H9 (cell line): ENCODE data around the gene NDUFV2. TPM values are rescaled to one million over a fixed set of nuclear protein-coding genes. Genes with fewer than 3 reads are reported as not detected.
A peak's percentile ranks its signal among the peaks of the same experiment; 100 is the strongest.

Experiments
- DNase-seq: peaks from one replicate; pipeline ENCODE4 v3.0.0-alpha.2; 2017
- H2AFZ ChIP-seq: one replicate; pipeline ENCODE4 v1.6.1; 2013; ENCODE audit warnings: mild to moderate bottlenecking, low read length, control low read depth, moderate library complexity
- H2AK5ac ChIP-seq: 2 replicates; pipeline ENCODE4 v1.6.1; 2013; ENCODE audit warnings: low read length, control low read depth, mixed read lengths; ENCODE audit not compliant: insufficient read length
- H2BK120ac ChIP-seq: one replicate; pipeline ENCODE4 v1.6.1; 2013; ENCODE audit warnings: low read depth, mild to moderate bottlenecking, low read length, control low read depth, inconsistent platforms; ENCODE audit not compliant: poor library complexity, severe bottlenecking
- H2BK12ac ChIP-seq: 2 replicates; pipeline ENCODE4 v1.6.1; 2013; ENCODE audit warnings: low read length, control low read depth, mixed read lengths, low read depth; ENCODE audit not compliant: insufficient read length
- H2BK15ac ChIP-seq: 2 replicates; pipeline ENCODE4 v1.6.1; 2013; ENCODE audit warnings: low read depth, low read length, control low read depth
- H2BK20ac ChIP-seq: one replicate; pipeline ENCODE4 v1.6.1; 2013; ENCODE audit warnings: low read depth, mild to moderate bottlenecking, low read length, control low read depth, inconsistent platforms; ENCODE audit not compliant: poor library complexity, severe bottlenecking
- H2BK5ac ChIP-seq: 2 replicates; pipeline ENCODE4 v1.6.1; 2013; ENCODE audit warnings: low read length, control low read depth, mixed read lengths; ENCODE audit not compliant: insufficient read length
- H3K14ac ChIP-seq: 2 replicates; pipeline ENCODE4 v1.6.1; 2013; ENCODE audit warnings: low read length, control low read depth; ENCODE audit not compliant: insufficient read depth
- H3K18ac ChIP-seq: 2 replicates; pipeline ENCODE4 v1.6.1; 2013; ENCODE audit warnings: low read depth, mild to moderate bottlenecking, mixed read lengths, low read length, control low read depth; ENCODE audit not compliant: insufficient read length
- H3K23ac ChIP-seq: 2 replicates; pipeline ENCODE4 v1.6.1; 2013; ENCODE audit warnings: low read length, control low read depth, mixed read lengths, low read depth; ENCODE audit not compliant: insufficient read length
- H3K23me2 ChIP-seq: 2 replicates; pipeline ENCODE4 v1.6.1; 2013; ENCODE audit warnings: low read depth, mild to moderate bottlenecking, mixed read lengths, low read length, control low read depth; ENCODE audit not compliant: insufficient read length, poor library complexity, severe bottlenecking
- H3K27ac ChIP-seq: 2 replicates; pipeline ENCODE4 v1.5.1; 2013; ENCODE audit warnings: low read length, control low read depth, mixed read lengths, low read depth; ENCODE audit not compliant: insufficient read length
- H3K27me3 ChIP-seq: 2 replicates; pipeline ENCODE4 v1.6.1; 2013; ENCODE audit warnings: low read length, control low read depth, inconsistent platforms; ENCODE audit not compliant: insufficient read depth
- H3K4ac ChIP-seq: 2 replicates; pipeline ENCODE4 v1.6.1; 2013; ENCODE audit warnings: low read depth, mild to moderate bottlenecking, control low read depth, inconsistent platforms, low read length, moderate library complexity
- H3K4me1 ChIP-seq: 2 replicates; pipeline ENCODE4 v1.6.1; 2013; ENCODE audit warnings: low read length, control low read depth, inconsistent platforms; ENCODE audit not compliant: insufficient read depth
- H3K4me2 ChIP-seq: 2 replicates; pipeline ENCODE4 v1.6.1; 2013; ENCODE audit warnings: low read length, control low read depth, mixed read lengths; ENCODE audit not compliant: insufficient read length, insufficient read depth
- H3K56ac ChIP-seq: 2 replicates; pipeline ENCODE4 v1.6.1; 2013; ENCODE audit warnings: low read depth, mild to moderate bottlenecking, mixed read lengths, low read length, control low read depth; ENCODE audit not compliant: insufficient read length
- H3K79me1 ChIP-seq: 2 replicates; pipeline ENCODE4 v1.6.1; 2013; ENCODE audit warnings: low read depth, mild to moderate bottlenecking, moderate library complexity, low read length, control low read depth, inconsistent platforms; ENCODE audit not compliant: insufficient read depth, poor library complexity, severe bottlenecking
- H3K79me2 ChIP-seq: 2 replicates; pipeline ENCODE4 v1.6.1; 2013; ENCODE audit warnings: low read length, control low read depth, inconsistent platforms; ENCODE audit not compliant: insufficient read depth
- H3K9ac ChIP-seq: 2 replicates; pipeline ENCODE4 v1.6.1; 2013; ENCODE audit warnings: low read length, control low read depth, mixed read lengths; ENCODE audit not compliant: insufficient read length; ENCODE audit errors: extremely low read depth
- H3K9me3 ChIP-seq: one replicate; pipeline ENCODE4 v1.6.1; 2013; ENCODE audit warnings: low read depth, low read length, inconsistent platforms; ENCODE audit not compliant: control insufficient read depth
- H3T11ph ChIP-seq: one replicate; pipeline ENCODE4 v1.6.1; 2013; ENCODE audit warnings: mild to moderate bottlenecking, low read length, control low read depth, inconsistent platforms
- H4K20me1 ChIP-seq: one replicate; pipeline ENCODE4 v1.6.1; 2013; ENCODE audit not compliant: control insufficient read depth, insufficient read length, insufficient read depth
- H4K5ac ChIP-seq: 2 replicates; pipeline ENCODE4 v1.6.1; 2013; ENCODE audit warnings: low read depth, mild to moderate bottlenecking, mixed read lengths, low read length, control low read depth; ENCODE audit not compliant: insufficient read length
- H4K8ac ChIP-seq: replicated peaks from 2 replicates; pipeline ENCODE4 v1.6.1; 2013; ENCODE audit warnings: low read length, control low read depth, mixed read lengths, low read depth; ENCODE audit not compliant: insufficient read length
- H4K91ac ChIP-seq: 2 replicates; pipeline ENCODE4 v1.6.1; 2013; ENCODE audit warnings: low read depth, mild to moderate bottlenecking, moderate library complexity, mixed read lengths, low read length, control low read depth; ENCODE audit not compliant: insufficient read length
- H3K27ac Mint-ChIP-seq, 3 experiments: 2 replicates in 2 of 3; 3 replicates in 1 of 3; pipeline ENCODE4 v1.8.0; 2020 to 2021; ENCODE audit warnings: mixed read lengths in 3 of 3, mild to moderate bottlenecking in 1 of 3, moderate library complexity in 1 of 3
- H3K27me3 Mint-ChIP-seq: 2 replicates; pipeline ENCODE4 v1.8.0; 2021; ENCODE audit warnings: low read depth, mild to moderate bottlenecking, moderate library complexity, mixed read lengths
- H3K36me3 Mint-ChIP-seq, 3 experiments: 2 replicates in 2 of 3; 3 replicates in 1 of 3; pipeline ENCODE4 v1.8.0; 2020 to 2021; ENCODE audit warnings: low read depth in 3 of 3, mixed read lengths in 3 of 3; ENCODE audit not compliant: insufficient read depth in 1 of 3
- H3K4me1 Mint-ChIP-seq, 2 experiments: 2 replicates each; pipeline ENCODE4 v1.8.0; 2020; ENCODE audit warnings: mixed read lengths in 2 of 2
- H3K4me3 Mint-ChIP-seq, 2 experiments: 2 replicates in 1 of 2; 3 replicates in 1 of 2; pipeline ENCODE4 v1.8.0; 2020 to 2021; ENCODE audit warnings: mild to moderate bottlenecking in 2 of 2, mixed read lengths in 2 of 2, moderate library complexity in 1 of 2
- H3K9me3 Mint-ChIP-seq, 2 experiments: 2 replicates in 1 of 2; 3 replicates in 1 of 2; pipeline ENCODE4 v1.8.0; 2020; ENCODE audit warnings: mild to moderate bottlenecking in 2 of 2, mixed read lengths in 2 of 2, moderate library complexity in 1 of 2
- WGBS: extraction: QIAGEN DNeasy Blood & Tissue Kit; methylation state at CpG from one replicate; pipeline ENCODE4 v1.1.7; 2013; ENCODE audit warnings: missing lambda C conversion rate, low lambda C conversion rate, mixed read lengths; ENCODE audit not compliant: insufficient read length; ENCODE audit errors: extremely low coverage; 5-methylcytosine and 5-hydroxymethylcytosine counted together
- total RNA-seq: library from RNA; stranded (reverse); gene quantifications from 2 replicates; pipeline ENCODE4 v1.2.1, GENCODE V29; 2021
- TF ChIP-seq, protein P1 (sequence below): fragments of 200-600 bp; sonication (generic); conservative IDR thresholded peaks from 3 replicates; pipeline ENCODE4 v1.8.0; 2021; ENCODE audit warnings: antibody characterized with exemption, mild to moderate bottlenecking

The NDUFV2 gene
- total RNA-seq, 1 experiment from 2014 or later, result 206 TPM

DNA sequence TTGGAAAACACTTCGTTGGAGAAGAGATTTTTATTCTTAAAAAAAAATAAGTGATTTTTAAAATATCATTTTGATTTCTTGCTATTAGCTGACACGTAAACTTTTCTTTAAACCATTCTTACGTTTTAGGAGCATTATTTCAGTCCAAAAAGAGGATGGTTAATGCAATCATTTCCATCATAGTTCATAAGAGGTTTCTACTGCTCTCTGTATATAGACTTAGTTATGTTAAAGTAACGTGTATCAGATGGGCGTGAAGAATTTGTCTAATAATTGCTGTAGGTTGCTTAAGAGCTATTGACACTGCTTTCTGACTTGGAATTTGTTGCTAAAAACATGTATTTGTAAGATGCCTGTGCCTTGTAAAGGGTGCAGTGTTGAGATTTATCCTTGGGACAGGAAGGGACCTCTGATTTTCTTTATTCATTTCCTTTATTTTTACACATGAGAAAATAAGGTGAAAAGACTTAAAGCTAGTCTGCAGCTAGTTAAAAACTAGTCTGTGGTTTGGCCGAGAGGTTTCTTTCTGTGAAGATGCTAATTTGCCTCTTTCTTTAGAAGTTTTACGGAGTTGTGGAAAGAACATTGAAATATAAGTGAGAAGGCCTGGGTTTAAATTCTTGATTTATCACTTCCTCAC lies 37.0 kb downstream of the NDUFV2 start:
- peaks cover 9% of the 10 kb centered on the region for H3K23me2 ChIP-seq
- TF ChIP-seq, protein P1, sequence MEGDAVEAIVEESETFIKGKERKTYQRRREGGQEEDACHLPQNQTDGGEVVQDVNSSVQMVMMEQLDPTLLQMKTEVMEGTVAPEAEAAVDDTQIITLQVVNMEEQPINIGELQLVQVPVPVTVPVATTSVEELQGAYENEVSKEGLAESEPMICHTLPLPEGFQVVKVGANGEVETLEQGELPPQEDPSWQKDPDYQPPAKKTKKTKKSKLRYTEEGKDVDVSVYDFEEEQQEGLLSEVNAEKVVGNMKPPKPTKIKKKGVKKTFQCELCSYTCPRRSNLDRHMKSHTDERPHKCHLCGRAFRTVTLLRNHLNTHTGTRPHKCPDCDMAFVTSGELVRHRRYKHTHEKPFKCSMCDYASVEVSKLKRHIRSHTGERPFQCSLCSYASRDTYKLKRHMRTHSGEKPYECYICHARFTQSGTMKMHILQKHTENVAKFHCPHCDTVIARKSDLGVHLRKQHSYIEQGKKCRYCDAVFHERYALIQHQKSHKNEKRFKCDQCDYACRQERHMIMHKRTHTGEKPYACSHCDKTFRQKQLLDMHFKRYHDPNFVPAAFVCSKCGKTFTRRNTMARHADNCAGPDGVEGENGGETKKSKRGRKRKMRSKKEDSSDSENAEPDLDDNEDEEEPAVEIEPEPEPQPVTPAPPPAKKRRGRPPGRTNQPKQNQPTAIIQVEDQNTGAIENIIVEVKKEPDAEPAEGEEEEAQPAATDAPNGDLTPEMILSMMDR, result no peak
- no peak overlapping the region for H2AFZ ChIP-seq
- H3K27ac ChIP-seq, result no peak overlapping the region
- H4K20me1 ChIP-seq, result peaks cover 3% of the 10 kb centered on the region
- no peak overlapping the region for H3K18ac ChIP-seq
- WGBS, result no CpG with 5 or more reads among the region's 7 CpGs
- H3K79me2 ChIP-seq, result peaks cover 7% of the 10 kb centered on the region; the same call in 1 of the 2 replicates
- no peak overlapping the region for H2AK5ac ChIP-seq
- Mint-ChIP-seq H3K4me3 (no peak overlapping the region), H3K36me3 (peaks cover 0 to 3% (median 3%) of the 10 kb centered on the region in 3 experiments; a peak in 5 of 7 replicates), H3K9me3 (no peaks in the 10 kb centered on the region), H3K4me1 (peaks cover 34 to 38% of the 10 kb centered on the region in 2 experiments), H3K27ac (0 out of 7 replicates have a peak overlapping the region, but pooled peaks of 1 of the 3 experiments have one; percentile 51), H3K27me3 (no peaks in the 10 kb centered on the region)
- no peak overlapping the region for H4K5ac ChIP-seq
- H4K91ac ChIP-seq, result no peak overlapping the region
- no peak overlapping the region for H2BK12ac ChIP-seq
- peaks cover 4% of the 10 kb centered on the region for H3K79me1 ChIP-seq
- H2BK5ac ChIP-seq, result no peak overlapping the region
- H3K9ac ChIP-seq, result no peak overlapping the region
- no peak overlapping the region for H3K23ac ChIP-seq
- no peak overlapping the region for H4K8ac ChIP-seq
- no peak overlapping the region for H2BK15ac ChIP-seq
- no peaks in the 10 kb centered on the region; the same call in 1 of the 2 replicates for H3K4me1 ChIP-seq
- no peak overlapping the region for H3T11ph ChIP-seq
- no peak overlapping the region for H3K56ac ChIP-seq
- no peak overlapping the region for H2BK120ac ChIP-seq
- H3K4ac ChIP-seq, result no peak overlapping the region
- no peak for DNase-seq
- no peak overlapping the region for H3K4me2 ChIP-seq
- H3K9me3 ChIP-seq, result no peaks in the 10 kb centered on the region
- no peak overlapping the region for H3K14ac ChIP-seq
- no peaks in the 10 kb centered on the region for H3K27me3 ChIP-seq
- H2BK20ac ChIP-seq, result no peak overlapping the region
